Measurements from ENCODE around the gene SRSF3.

DNA sequence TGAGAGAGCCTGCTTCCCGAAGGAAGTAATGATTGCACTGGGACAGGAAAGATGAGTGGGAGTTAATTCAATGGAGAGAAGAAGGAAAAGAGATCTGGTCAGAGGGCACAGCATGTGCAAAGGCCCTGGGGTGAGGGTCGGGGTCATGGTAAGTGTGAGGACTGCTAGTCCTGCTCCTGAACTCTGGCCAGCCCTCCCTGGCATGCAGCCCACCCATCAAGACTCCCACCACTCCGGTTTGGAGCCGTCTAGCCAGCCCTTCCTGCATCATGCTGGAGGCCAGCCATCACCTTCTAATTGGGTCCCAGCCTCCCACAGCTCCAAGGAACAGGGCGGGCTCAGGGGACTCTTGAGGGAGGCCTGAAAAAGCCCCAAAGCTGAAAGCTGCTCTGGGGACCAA is 42.1 kb downstream of the SRSF3 start:
- TF ChIP-seq, protein P1, sequence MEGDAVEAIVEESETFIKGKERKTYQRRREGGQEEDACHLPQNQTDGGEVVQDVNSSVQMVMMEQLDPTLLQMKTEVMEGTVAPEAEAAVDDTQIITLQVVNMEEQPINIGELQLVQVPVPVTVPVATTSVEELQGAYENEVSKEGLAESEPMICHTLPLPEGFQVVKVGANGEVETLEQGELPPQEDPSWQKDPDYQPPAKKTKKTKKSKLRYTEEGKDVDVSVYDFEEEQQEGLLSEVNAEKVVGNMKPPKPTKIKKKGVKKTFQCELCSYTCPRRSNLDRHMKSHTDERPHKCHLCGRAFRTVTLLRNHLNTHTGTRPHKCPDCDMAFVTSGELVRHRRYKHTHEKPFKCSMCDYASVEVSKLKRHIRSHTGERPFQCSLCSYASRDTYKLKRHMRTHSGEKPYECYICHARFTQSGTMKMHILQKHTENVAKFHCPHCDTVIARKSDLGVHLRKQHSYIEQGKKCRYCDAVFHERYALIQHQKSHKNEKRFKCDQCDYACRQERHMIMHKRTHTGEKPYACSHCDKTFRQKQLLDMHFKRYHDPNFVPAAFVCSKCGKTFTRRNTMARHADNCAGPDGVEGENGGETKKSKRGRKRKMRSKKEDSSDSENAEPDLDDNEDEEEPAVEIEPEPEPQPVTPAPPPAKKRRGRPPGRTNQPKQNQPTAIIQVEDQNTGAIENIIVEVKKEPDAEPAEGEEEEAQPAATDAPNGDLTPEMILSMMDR (IDR thresholded peaks at IDR 0.05), result no peak
- TF ChIP-seq POLR2A (IDR thresholded peaks at IDR 0.05) (no peak), POLR2AphosphoS5 (IDR thresholded peaks at IDR 0.05) (no peak), EP300 (IDR thresholded peaks at IDR 0.05) (no peak)

Data from gastroesophageal sphincter (tissue), 3 donors.